ENCODE data around the gene IL22.

The IL22 gene

DNA sequence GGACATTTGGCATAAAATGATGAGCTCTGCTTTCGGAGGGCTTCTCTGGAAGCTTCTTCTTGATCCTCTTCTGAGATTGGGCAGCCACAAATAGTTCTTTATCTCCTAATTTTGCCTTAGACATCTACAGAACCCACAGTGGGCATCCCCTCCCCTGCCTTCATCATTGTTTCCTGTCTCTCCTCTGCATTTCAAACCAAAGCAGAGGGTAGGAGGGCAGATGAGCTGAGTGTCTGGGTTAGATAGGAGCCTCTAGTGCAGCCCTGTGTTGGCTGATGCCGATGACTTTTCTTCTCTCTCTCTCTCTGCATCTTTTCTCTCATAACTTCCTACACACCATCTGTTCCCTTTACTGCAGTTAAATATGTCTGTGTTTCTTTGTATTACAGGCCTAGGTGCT, 19.3 kb downstream of the IL22 start:
- H3K27me3 ChIP-seq (ENCODE audit: insufficient read depth, poor library complexity, severe bottlenecking), result no peaks in the 10 kb centered on the region
- ATAC-seq (ENCODE audit: low read depth) (no peak), DNase-seq (ENCODE audit: low spot score) (no peak)
- no peak overlapping the region for H3K27ac ChIP-seq (ENCODE audit: poor library complexity, severe bottlenecking)
- no peaks in the 10 kb centered on the region for H3K36me3 ChIP-seq (ENCODE audit: low read depth)
- TF ChIP-seq, protein P1, sequence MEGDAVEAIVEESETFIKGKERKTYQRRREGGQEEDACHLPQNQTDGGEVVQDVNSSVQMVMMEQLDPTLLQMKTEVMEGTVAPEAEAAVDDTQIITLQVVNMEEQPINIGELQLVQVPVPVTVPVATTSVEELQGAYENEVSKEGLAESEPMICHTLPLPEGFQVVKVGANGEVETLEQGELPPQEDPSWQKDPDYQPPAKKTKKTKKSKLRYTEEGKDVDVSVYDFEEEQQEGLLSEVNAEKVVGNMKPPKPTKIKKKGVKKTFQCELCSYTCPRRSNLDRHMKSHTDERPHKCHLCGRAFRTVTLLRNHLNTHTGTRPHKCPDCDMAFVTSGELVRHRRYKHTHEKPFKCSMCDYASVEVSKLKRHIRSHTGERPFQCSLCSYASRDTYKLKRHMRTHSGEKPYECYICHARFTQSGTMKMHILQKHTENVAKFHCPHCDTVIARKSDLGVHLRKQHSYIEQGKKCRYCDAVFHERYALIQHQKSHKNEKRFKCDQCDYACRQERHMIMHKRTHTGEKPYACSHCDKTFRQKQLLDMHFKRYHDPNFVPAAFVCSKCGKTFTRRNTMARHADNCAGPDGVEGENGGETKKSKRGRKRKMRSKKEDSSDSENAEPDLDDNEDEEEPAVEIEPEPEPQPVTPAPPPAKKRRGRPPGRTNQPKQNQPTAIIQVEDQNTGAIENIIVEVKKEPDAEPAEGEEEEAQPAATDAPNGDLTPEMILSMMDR (IDR thresholded peaks at IDR 0.05; ENCODE audit: poor library complexity, severe bottlenecking), result no peak
- H3K9me3 ChIP-seq (ENCODE audit: severe bottlenecking), result no peaks in the 10 kb centered on the region
- no peak overlapping the region for H3K4me3 ChIP-seq (ENCODE audit: severe bottlenecking)
- no peaks in the 10 kb centered on the region for H3K4me1 ChIP-seq (ENCODE audit: insufficient read depth, poor library complexity, severe bottlenecking)

DNA sequence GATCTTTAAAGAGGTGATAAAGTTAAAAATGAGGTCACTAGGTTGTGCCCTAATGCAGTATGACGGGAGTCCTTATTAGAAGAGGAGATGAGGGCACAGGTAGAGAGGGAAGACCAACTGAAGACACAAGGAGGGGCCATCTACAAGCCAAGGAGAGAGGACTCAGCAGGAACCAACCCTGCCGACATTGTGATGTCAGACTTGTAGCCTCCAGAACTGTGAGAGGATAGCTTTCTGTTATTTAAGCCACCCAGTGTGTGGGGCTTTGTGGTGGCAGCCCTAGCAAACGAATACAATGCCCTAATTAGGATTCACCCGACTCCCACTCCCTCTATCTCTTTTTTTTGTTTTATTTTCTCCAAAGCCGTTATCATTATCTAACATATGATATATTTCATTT, 19.9 kb downstream of the IL22 start:
- Histone ChIP-seq H3K4me3 (ENCODE audit: severe bottlenecking) (no peak overlapping the region), H3K27me3 (ENCODE audit: insufficient read depth, poor library complexity, severe bottlenecking) (no peaks in the 10 kb centered on the region), H3K9me3 (ENCODE audit: severe bottlenecking) (no peaks in the 10 kb centered on the region), H3K27ac (ENCODE audit: poor library complexity, severe bottlenecking) (no peak overlapping the region), H3K36me3 (ENCODE audit: low read depth) (no peaks in the 10 kb centered on the region), H3K4me1 (ENCODE audit: insufficient read depth, poor library complexity, severe bottlenecking) (no peaks in the 10 kb centered on the region)
- TF ChIP-seq, protein P1 (IDR thresholded peaks at IDR 0.05; ENCODE audit: poor library complexity, severe bottlenecking), result no peak
- ATAC-seq (ENCODE audit: low read depth) (no peak), DNase-seq (ENCODE audit: low spot score) (no peak)

DNA sequence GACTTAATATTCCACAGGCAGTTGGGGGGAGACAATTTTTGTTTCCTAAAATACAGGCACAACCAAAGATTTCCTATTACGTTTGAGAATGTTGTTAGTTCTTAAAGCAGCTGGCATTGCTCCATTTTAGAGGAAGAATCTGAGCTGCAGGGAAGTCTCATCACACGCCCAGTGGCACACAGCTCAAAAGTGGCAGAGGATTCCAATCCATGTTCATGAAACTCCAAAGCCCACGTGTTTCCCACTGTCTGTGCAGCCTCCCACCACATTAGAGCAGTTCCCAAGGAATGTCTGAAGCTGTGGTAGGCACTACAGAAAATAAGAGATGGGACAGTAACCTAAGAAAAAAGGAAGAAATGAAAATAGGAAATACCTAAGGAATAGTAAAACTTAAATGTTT, 21.7 kb downstream of the IL22 start:
- TF ChIP-seq, protein P1 (IDR thresholded peaks at IDR 0.05; ENCODE audit: poor library complexity, severe bottlenecking), result no peak

DNA sequence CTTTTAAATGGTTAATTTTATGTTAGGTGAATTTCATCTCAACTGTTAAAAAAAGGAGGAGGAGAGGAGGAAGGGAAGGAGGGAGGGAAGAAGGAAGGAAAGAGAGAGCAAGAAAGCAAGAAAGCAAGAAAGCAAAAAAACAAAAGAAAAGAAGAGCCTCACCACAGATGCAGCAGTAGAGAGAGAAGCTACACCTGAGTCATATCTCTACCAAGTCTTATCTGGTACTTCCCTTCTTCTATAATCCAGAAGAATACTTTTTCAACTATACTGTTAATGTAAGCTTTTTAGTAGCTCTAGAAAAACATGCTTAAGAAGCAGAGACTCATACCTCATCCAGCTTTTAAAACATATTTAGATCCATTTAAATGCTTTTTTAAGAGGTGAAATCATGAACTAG, 22.2 kb downstream of the IL22 start:
- Histone ChIP-seq H3K27ac (ENCODE audit: poor library complexity, severe bottlenecking) (no peak overlapping the region), H3K4me3 (ENCODE audit: severe bottlenecking) (no peak overlapping the region), H3K4me1 (ENCODE audit: insufficient read depth, poor library complexity, severe bottlenecking) (no peaks in the 10 kb centered on the region), H3K27me3 (ENCODE audit: insufficient read depth, poor library complexity, severe bottlenecking) (no peaks in the 10 kb centered on the region), H3K36me3 (ENCODE audit: low read depth) (no peaks in the 10 kb centered on the region), H3K9me3 (ENCODE audit: severe bottlenecking) (no peaks in the 10 kb centered on the region)
- DNase-seq (ENCODE audit: low spot score) (no peak), ATAC-seq (ENCODE audit: low read depth) (no peak)
- TF ChIP-seq, protein P1 (IDR thresholded peaks at IDR 0.05; ENCODE audit: poor library complexity, severe bottlenecking), result no peak

More for the DNA sequence above, 21.7 kb downstream of the IL22 start:
- H3K27ac ChIP-seq (ENCODE audit: poor library complexity, severe bottlenecking), result no peak overlapping the region
- H3K27me3 ChIP-seq (ENCODE audit: insufficient read depth, poor library complexity, severe bottlenecking), result no peaks in the 10 kb centered on the region
- H3K36me3 ChIP-seq (ENCODE audit: low read depth), result no peaks in the 10 kb centered on the region
- H3K4me3 ChIP-seq (ENCODE audit: severe bottlenecking), result no peak overlapping the region
- H3K9me3 ChIP-seq (ENCODE audit: severe bottlenecking), result no peaks in the 10 kb centered on the region
- ATAC-seq (ENCODE audit: low read depth) (no peak), DNase-seq (ENCODE audit: low spot score) (no peak)
- no peaks in the 10 kb centered on the region for H3K4me1 ChIP-seq (ENCODE audit: insufficient read depth, poor library complexity, severe bottlenecking)

DNA sequence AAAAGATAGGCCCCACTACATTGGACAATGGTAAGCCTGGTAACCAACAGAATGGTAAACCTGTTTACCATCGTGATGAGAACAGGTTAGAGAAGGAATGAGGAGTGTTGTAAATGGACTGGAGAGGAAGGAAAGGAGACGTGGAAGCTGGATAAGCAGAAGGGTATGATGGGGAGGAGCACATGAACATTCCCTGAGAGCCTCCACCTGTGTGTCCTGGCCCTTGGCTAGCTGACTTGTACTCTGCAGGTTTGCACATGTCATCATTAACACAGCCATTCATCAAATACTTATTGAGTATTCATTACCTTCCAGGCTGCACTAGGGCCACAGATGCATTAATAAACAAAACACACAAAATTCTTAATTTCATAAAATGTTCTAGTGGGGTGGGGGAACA, 23.4 kb downstream of the IL22 start:
- no peaks in the 10 kb centered on the region for H3K36me3 ChIP-seq (ENCODE audit: low read depth)
- H3K4me1 ChIP-seq (ENCODE audit: insufficient read depth, poor library complexity, severe bottlenecking), result peaks cover 1% of the 10 kb centered on the region
- H3K9me3 ChIP-seq (ENCODE audit: severe bottlenecking), result no peaks in the 10 kb centered on the region
- ATAC-seq (ENCODE audit: low read depth) (no peak), DNase-seq (ENCODE audit: low spot score) (no peak)
- no peaks in the 10 kb centered on the region for H3K27me3 ChIP-seq (ENCODE audit: insufficient read depth, poor library complexity, severe bottlenecking)
- TF ChIP-seq, protein P1 (IDR thresholded peaks at IDR 0.05; ENCODE audit: poor library complexity, severe bottlenecking), result no peak
- H3K4me3 ChIP-seq (ENCODE audit: severe bottlenecking), result no peak overlapping the region
- H3K27ac ChIP-seq (ENCODE audit: poor library complexity, severe bottlenecking), result no peak overlapping the region

Measured in RWPE2 (cell line).